ENCODE measurements around the gene SEC14L5. TPM values are rescaled to one million over a fixed set of nuclear protein-coding genes. Genes with fewer than 3 reads are reported as not detected.
A peak's percentile ranks its signal among the peaks of the same experiment; 100 is the strongest.
"Not testable (repeated sequence)": the region's sequence is repeated elsewhere in the genome, so short reads cannot be mapped to it uniquely, and the experiment has no call there.

The SEC14L5 gene
- total RNA-seq, 1 experiment from 2014 or later = 0.10 TPM

DNA sequence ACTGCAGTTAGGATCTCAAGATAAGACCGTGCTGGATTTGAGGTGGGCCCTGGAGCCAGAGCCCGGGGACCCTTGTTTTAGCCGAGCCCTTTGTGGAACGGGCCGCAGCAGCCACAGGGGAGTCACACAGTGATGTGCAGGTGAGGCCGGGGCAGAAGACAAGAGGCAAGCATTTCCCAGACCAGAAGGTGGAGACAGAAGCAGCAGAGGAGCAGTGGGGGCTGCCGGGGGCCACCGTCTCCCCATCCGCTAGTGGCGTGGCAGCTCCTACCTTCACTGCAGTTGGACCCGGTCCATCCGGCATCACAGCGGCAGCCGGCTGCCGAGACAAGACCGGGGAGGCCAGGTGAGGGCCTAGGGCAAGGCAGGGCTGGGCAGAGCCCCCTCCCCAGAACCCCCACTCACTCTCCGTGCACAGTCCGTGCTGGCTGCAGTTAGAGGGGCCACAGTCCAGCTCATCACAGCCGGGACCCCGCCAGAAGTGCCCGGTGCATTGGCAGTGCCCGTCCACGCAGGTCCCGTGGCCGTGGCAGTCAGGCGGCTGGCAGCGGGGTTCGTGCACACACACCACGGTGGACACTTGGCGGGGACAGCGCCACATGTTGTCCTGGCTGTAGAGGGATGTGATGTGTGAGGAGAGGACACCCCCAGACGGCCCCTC is 69.6 kb downstream of the SEC14L5 start:
- in situ Hi-C loops (cut with HindIII; ENCODE audit: low sequenced_read_pairs) = no loop called here
- no peak for DNase-seq (ENCODE audit: low spot score)

DNA sequence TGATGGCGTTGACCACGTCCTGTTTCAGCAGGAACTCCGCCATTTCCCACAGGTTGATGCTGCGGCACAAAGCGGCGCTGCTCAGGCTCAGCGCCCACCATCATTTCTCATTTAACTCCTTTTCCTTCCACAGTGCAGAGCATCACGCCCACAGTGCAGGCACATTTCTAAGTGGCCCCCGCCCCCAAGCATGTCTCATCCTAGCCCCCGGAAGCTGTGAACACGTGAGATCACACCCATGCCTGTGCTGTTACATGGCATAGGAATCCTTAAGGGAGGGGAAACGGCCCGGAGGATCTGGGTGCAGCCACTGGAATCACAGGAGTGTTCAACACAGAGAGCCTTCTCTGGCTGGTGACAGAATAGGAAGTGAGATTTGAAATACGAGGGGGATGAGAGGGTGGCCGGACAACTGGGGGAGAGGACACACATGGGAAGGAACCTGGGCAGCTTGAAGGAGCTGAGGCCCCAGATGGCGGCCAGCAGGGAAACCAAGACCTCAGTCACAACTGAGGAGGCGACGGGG is 70.9 kb downstream of the SEC14L5 start:
- no peak for DNase-seq (ENCODE audit: low spot score)
- in situ Hi-C loops (cut with HindIII; ENCODE audit: low sequenced_read_pairs) = no loop called here

DNA sequence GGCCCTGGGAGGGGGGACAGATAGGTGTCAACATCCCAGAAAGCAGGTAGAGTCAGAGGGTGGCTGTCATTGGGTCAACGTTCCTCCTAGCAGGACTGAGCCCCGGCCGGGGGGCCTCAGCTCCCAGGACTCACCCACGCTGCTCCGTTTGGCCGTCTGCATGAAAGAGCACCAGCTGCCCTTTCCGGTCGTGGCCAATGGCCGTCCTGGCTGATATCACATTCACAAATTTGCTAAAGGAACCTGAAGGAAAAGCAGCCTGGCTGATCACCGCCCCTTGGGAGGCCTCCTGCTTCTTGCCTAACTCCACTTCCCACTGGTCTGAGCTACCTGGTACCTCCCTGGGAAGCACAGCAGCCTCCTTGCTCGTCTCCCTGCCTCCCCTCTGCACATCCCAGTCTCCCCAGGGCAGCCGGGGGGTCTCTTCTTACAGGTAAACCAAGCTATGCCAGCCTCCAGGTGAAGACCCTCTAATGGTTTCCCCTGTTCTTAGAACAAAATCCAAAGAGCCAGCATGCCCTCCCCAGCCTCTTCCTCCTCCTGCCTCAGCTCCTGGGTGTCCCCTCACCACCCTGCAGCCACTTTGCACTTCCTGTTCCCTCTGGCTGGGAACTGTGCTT is 72.2 kb downstream of the SEC14L5 start:
- no peak for DNase-seq (ENCODE audit: low spot score)
- in situ Hi-C loops (cut with HindIII; ENCODE audit: low sequenced_read_pairs) = no loop called here

GRCh38 chr16:5031601-5032000 is 73.5 kb downstream of the SEC14L5 start:
- DNase-seq (ENCODE audit: low spot score) = no peak

DNA sequence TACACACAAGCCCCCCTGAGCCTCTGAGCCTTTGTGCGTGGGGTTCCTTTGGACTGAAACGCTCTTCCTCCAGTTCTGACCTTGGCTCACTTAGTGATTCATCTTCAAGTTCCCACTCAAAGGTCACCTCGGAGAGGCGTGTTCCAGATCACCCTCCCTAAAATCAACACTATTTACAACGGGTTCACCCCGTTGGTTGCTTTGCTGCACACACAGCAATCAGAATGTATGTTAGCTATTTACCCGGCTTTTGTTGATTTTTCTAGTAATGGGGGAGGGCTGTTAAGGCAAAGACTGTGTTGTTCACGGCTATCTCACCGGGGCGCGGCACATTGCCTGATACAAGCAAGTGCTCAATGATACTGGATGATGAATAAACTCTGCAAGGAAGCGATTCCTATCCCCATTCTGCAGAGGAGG is 74.6 kb downstream of the SEC14L5 start:
- peak; percentile 8 for DNase-seq (ENCODE audit: low spot score)
- in situ Hi-C loops (cut with HindIII; ENCODE audit: low sequenced_read_pairs) = no loop called here

More at GRCh38 chr16:5031601-5032000, 73.5 kb downstream of the SEC14L5 start:
- in situ Hi-C loops (cut with HindIII; ENCODE audit: low sequenced_read_pairs) = no loop called here

GRCh38 chr16:5033256-5034166 is 75.4 kb downstream of the SEC14L5 start, which contains the start of gene NAGPA:
TSS of gene NAGPA (minus strand) at chr16:5033935. CDS start at chr16:5033914, 21 bp downstream.
- peak; percentile 88 for DNase-seq (ENCODE audit: low spot score)
- in situ Hi-C loops (cut with HindIII; ENCODE audit: low sequenced_read_pairs) = no loop called here

DNA sequence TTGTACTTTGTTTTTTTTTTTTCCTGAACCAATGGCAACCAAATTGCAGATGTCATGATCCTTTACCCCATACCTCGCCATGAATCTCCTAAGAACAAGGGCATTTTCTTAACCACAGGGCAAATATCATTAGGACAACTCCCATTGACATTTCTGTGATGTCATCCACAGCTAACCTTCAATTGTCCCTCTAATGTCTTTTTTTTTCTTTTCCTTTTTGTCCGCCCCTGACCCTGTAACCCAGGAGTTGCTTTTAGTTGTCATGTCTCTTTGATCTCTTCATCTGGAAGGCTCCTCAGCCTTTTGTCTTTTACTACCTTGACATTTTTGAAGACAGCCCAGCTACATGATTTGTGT is 76.0 kb downstream of the SEC14L5 start:
- DNase-seq (ENCODE audit: low spot score) = no peak
- in situ Hi-C loops (cut with HindIII; ENCODE audit: low sequenced_read_pairs) = no loop called here

DNA sequence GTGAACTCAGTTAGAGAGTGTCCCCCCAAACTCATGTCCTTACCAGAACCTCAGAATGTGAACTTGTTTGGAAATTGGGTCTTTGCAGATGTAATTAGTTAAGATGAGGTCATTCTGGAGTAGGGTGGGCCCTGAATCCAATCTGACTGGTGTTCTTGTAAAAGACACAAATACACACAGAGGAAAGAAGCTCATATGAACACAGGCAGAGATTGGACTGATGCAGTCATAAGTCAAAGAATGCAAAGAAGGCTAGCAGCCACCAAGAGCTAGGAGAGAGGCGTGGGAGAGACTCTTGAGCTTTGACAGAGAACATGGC is 77.7 kb downstream of the SEC14L5 start:
- DNase-seq (ENCODE audit: low spot score) = no peak
- in situ Hi-C loops (cut with HindIII; ENCODE audit: low sequenced_read_pairs) = no loop called here

- peak; percentile 7 for DNase-seq (ENCODE audit: low spot score)
- in situ Hi-C loops (cut with HindIII; ENCODE audit: low sequenced_read_pairs) = no loop called here
Observed at GRCh38 chr16:5036228-5037156, 78.4 kb downstream of the SEC14L5 start.

- in situ Hi-C loops (cut with HindIII; ENCODE audit: low sequenced_read_pairs) = no loop called here
- no peak for DNase-seq (ENCODE audit: low spot score)
Observed at GRCh38 chr16:5040451-5040850, 82.3 kb downstream of the SEC14L5 start.

- in situ Hi-C loops (cut with HindIII; ENCODE audit: low sequenced_read_pairs) = no loop called here
- no peak for DNase-seq (ENCODE audit: low spot score)
Observed at GRCh38 chr16:5041600-5042133, 83.5 kb downstream of the SEC14L5 start.

- no peak for DNase-seq (ENCODE audit: low spot score)
- in situ Hi-C loops (cut with HindIII; ENCODE audit: low sequenced_read_pairs) = no loop called here
Observed at GRCh38 chr16:5042574-5043171, 84.5 kb downstream of the SEC14L5 start.

- no peak for DNase-seq (ENCODE audit: low spot score)
- in situ Hi-C loops (cut with HindIII; ENCODE audit: low sequenced_read_pairs) = no loop called here
Observed at GRCh38 chr16:5044011-5044540, 85.9 kb downstream of the SEC14L5 start.

GRCh38 chr16:5044581-5044980 is 86.5 kb downstream of the SEC14L5 start:
- in situ Hi-C loops (cut with HindIII; ENCODE audit: low sequenced_read_pairs); DNase-seq (ENCODE audit: low spot score): not testable (repeated sequence)

DNA sequence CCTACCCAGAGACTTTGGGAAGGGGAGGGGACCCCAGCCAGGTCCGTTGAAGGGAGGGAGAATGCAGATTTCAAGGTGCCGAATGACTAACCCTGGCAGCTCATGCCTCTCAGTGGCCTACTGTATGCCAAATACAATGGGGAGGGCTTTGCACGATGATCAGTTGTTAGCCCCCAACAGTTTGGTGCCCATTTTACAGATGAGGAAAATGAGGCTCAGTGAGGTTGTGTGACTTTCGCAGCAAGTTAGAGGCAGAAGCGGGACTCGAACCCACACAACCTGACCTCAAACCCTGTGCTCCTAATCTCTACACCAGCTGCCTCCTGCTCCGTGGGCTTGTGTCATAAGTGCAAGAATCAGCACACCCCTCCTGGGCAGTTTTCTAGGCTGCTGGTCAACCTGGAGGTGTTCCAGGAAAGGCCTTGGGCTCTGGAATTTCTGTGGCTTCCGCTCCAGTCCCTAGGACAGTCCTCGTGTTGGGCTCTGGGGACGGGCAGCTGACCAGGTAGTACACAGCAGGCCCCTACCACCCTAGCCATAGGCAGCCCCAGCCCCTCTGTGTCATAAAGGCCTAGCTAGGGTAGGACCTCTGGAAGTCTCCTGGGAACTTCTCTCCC is 87.5 kb downstream of the SEC14L5 start:
- in situ Hi-C loops (cut with HindIII; ENCODE audit: low sequenced_read_pairs) = no loop called here
- no peak for DNase-seq (ENCODE audit: low spot score)

DNA sequence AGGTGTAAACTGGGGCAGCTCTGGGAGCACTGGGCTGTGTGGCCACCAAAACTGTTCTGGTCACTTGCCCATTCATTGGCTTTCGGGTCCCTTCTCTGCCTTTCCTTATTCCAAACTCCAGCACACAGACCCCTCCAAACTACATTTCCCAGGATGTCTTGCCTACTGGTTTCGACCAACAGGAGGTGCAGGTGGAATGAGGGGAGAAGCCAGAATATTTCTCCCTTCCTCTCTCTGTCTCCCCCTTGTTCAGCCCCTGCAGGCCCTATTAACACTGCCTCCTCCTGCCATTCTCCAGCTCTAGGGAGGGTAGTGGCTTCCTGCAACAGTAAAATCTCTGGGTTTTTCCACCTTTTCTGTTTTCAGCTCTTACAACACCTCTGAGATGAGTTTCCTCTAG is 88.8 kb downstream of the SEC14L5 start:
- in situ Hi-C loops (cut with HindIII; ENCODE audit: low sequenced_read_pairs) = no loop called here
- no peak for DNase-seq (ENCODE audit: low spot score)
